GM12874 (cell line): ENCODE data around the gene ARIH2.

Experiments
- CTCF ChIP-seq: IDR thresholded peaks from 2 replicates; pipeline ENCODE4 v1.5.1; 2011; ENCODE audit warnings: low read depth, mild to moderate bottlenecking, control low read depth, low read length, moderate library complexity; ENCODE audit not compliant: insufficient read depth

Gene ARIH2

GRCh38 chr3:48949376-48949717, 30.7 kb downstream of the ARIH2 start:
- TF ChIP-seq CTCF = no peak

GRCh38 chr3:48950051-48950450, 31.4 kb downstream of the ARIH2 start:
- no peak for TF ChIP-seq CTCF

GRCh38 chr3:48951764-48952163, 33.1 kb downstream of the ARIH2 start:
- TF ChIP-seq CTCF = no peak

- TF ChIP-seq CTCF = peak; percentile 61
Measured at GRCh38 chr3:48952510-48953118, 34.0 kb downstream of the ARIH2 start.

GRCh38 chr3:48957006-48957705, 38.5 kb downstream of the ARIH2 start:
- no peak for TF ChIP-seq CTCF

GRCh38 chr3:48960841-48961413, 42.3 kb downstream of the ARIH2 start:
- no peak for TF ChIP-seq CTCF

GRCh38 chr3:48962340-48962739, 43.7 kb downstream of the ARIH2 start:
- no peak for TF ChIP-seq CTCF
